Measurements from ENCODE around the gene MAP1B. TPM values are rescaled to one million over a fixed set of nuclear protein-coding genes. Genes with fewer than 3 reads are reported as not detected.

The MAP1B gene
- total and polyA plus RNA-seq, 10 of the 15 experiments (the other 5 are each of a cell fraction or from before 2014, with no cell fraction given), result 0.02 to 0.81 (median 0.06) TPM; not detected in 1

DNA sequence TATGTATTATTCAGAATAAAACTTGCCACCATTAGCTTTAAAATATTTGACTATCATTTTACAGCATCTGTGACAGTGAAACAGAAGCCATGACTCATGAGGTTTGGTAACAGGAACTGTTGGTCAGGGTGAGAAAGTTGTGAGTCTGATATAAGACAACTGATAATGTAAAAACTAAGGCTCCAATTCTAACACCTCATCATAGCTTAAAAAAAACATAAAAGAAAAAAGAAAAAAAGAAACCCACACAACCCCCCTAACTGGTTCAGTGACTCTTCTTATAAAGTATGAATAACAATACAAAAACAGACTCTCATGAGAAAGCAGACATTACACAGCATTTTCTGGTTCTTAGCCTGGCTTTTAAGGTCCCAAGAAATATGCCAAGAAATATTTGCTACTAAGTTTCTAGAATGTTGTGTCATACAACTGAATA, 127.0 kb downstream of the MAP1B start (continued):
- TF ChIP-seq SMAD1 (IDR thresholded peaks at IDR 0.05; ENCODE audit: low read depth, partially characterized antibody) (peak; percentile 37), SREBF1 (IDR thresholded peaks at IDR 0.05; ENCODE audit: low read length) (no peak), ZNF24 (IDR thresholded peaks at IDR 0.05) (no peak), FOXK2 (IDR thresholded peaks at IDR 0.05) (no peak), GABPA (IDR thresholded peaks at IDR 0.05; ENCODE audit: low read depth) (no peak), RFX5 (IDR thresholded peaks at IDR 0.05; ENCODE audit: low read depth, low read length) (no peak), TCF12 (IDR thresholded peaks at IDR 0.05; ENCODE audit: low read depth, low read length) (no peak), NRF1 (conservative IDR thresholded peaks at IDR 0.05; ENCODE audit: low read depth, low read length) (no peak), RCOR1 (conservative IDR thresholded peaks at IDR 0.05; ENCODE audit: low read depth, low read length) (no peak), CHD2 (IDR thresholded peaks at IDR 0.05; ENCODE audit: borderline replicate concordance, low read depth, low read length) (no peak), TCF7 (IDR thresholded peaks at IDR 0.05; ENCODE audit: borderline replicate concordance) (peak; percentile 46; the same call in 1 of the 2 replicates), YY1 (IDR thresholded peaks at IDR 0.05; ENCODE audit: low read depth, low read length) (0 out of 2 replicates have a peak, but pooled peaks have one; percentile 18), TAF1 (IDR thresholded peaks at IDR 0.05; ENCODE audit: borderline replicate concordance, low read depth, low read length) (no peak), BMI1 (IDR thresholded peaks at IDR 0.05; ENCODE audit: borderline replicate concordance) (peak; percentile 69; the same call in 1 of the 2 replicates), SMAD5 (IDR thresholded peaks at IDR 0.05; ENCODE audit: low read depth) (no peak), SRF (IDR thresholded peaks at IDR 0.05; ENCODE audit: low read depth in 2 of 2, low read length in 2 of 2) (no peak), NBN (IDR thresholded peaks at IDR 0.05) (peak; percentile 88), BACH1 (IDR thresholded peaks at IDR 0.05; ENCODE audit: borderline replicate concordance) (peak; percentile 96; the same call in 1 of the 2 replicates), TCF3 (IDR thresholded peaks at IDR 0.05; ENCODE audit: borderline replicate concordance, insufficient read depth, low read depth, low read length) (no peak), RB1 (IDR thresholded peaks at IDR 0.05; ENCODE audit: borderline replicate concordance) (no peak), EP300 (IDR thresholded peaks at IDR 0.05; ENCODE audit: borderline replicate concordance in 1 of 2, control insufficient read depth in 1 of 2, low read depth in 2 of 2, low read length in 2 of 2) (peak; percentile 54 to 81; a peak in 2 of 4 replicates), HDAC2 (IDR thresholded peaks at IDR 0.05) (no peak)
- TF ChIP-seq, protein P1, sequence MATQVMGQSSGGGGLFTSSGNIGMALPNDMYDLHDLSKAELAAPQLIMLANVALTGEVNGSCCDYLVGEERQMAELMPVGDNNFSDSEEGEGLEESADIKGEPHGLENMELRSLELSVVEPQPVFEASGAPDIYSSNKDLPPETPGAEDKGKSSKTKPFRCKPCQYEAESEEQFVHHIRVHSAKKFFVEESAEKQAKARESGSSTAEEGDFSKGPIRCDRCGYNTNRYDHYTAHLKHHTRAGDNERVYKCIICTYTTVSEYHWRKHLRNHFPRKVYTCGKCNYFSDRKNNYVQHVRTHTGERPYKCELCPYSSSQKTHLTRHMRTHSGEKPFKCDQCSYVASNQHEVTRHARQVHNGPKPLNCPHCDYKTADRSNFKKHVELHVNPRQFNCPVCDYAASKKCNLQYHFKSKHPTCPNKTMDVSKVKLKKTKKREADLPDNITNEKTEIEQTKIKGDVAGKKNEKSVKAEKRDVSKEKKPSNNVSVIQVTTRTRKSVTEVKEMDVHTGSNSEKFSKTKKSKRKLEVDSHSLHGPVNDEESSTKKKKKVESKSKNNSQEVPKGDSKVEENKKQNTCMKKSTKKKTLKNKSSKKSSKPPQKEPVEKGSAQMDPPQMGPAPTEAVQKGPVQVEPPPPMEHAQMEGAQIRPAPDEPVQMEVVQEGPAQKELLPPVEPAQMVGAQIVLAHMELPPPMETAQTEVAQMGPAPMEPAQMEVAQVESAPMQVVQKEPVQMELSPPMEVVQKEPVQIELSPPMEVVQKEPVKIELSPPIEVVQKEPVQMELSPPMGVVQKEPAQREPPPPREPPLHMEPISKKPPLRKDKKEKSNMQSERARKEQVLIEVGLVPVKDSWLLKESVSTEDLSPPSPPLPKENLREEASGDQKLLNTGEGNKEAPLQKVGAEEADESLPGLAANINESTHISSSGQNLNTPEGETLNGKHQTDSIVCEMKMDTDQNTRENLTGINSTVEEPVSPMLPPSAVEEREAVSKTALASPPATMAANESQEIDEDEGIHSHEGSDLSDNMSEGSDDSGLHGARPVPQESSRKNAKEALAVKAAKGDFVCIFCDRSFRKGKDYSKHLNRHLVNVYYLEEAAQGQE (IDR thresholded peaks at IDR 0.05; ENCODE audit: low read depth, low read length), result no peak
- TF ChIP-seq, protein P2, sequence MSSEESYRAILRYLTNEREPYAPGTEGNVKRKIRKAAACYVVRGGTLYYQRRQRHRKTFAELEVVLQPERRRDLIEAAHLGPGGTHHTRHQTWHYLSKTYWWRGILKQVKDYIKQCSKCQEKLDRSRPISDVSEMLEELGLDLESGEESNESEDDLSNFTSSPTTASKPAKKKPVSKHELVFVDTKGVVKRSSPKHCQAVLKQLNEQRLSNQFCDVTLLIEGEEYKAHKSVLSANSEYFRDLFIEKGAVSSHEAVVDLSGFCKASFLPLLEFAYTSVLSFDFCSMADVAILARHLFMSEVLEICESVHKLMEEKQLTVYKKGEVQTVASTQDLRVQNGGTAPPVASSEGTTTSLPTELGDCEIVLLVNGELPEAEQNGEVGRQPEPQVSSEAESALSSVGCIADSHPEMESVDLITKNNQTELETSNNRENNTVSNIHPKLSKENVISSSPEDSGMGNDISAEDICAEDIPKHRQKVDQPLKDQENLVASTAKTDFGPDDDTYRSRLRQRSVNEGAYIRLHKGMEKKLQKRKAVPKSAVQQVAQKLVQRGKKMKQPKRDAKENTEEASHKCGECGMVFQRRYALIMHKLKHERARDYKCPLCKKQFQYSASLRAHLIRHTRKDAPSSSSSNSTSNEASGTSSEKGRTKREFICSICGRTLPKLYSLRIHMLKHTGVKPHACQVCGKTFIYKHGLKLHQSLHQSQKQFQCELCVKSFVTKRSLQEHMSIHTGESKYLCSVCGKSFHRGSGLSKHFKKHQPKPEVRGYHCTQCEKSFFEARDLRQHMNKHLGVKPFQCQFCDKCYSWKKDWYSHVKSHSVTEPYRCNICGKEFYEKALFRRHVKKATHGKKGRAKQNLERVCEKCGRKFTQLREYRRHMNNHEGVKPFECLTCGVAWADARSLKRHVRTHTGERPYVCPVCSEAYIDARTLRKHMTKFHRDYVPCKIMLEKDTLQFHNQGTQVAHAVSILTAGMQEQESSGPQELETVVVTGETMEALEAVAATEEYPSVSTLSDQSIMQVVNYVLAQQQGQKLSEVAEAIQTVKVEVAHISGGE (CRISPR knock-in tag; IDR thresholded peaks at IDR 0.05), result no peak
- TF ChIP-seq, protein P3, sequence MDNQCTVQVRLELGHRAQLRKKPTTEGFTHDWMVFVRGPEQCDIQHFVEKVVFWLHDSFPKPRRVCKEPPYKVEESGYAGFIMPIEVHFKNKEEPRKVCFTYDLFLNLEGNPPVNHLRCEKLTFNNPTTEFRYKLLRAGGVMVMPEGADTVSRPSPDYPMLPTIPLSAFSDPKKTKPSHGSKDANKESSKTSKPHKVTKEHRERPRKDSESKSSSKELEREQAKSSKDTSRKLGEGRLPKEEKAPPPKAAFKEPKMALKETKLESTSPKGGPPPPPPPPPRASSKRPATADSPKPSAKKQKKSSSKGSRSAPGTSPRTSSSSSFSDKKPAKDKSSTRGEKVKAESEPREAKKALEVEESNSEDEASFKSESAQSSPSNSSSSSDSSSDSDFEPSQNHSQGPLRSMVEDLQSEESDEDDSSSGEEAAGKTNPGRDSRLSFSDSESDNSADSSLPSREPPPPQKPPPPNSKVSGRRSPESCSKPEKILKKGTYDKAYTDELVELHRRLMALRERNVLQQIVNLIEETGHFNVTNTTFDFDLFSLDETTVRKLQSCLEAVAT (IDR thresholded peaks at IDR 0.05), result peak; percentile 81

Measured in GM12878 (cell line).